K562 (cell line): ENCODE measurements around the gene SOAT2. TPM values are rescaled to one million over a fixed set of nuclear protein-coding genes. Genes with fewer than 3 reads are reported as not detected.

Experiments used
- ATAC-seq: fragments of 200-7000 bp; cut with Tn5 transposase; 3 replicates; pipeline ENCODE4 v1.9.1; 2020; ENCODE audit warnings: moderate library complexity
- BruUV-seq: library from RNA; stranded (reverse); fragments of 400-500 nt; replicated peaks from 2 replicates; lab custom pipeline; 2021; lab: Mats Ljungman, UMichigan
- CTCF ChIA-PET: fragments of 300-600 bp; formaldehyde crosslinking; extraction: SDS; loops from one replicate; lab custom pipeline; 2021; ENCODE audit warnings: low intra/inter-chr PET ratio; lab: Yijun Ruan, JAX
- POLR2A ChIA-PET: fragments of 300-600, 350-650 bp; sonication (Branson Sonifier 250); formaldehyde crosslinking; extraction: SDS; loops from one replicate; lab custom pipeline; 2021; ENCODE audit warnings: antibody characterized with exemption, inconsistent platforms; lab: Yijun Ruan, JAX
- DNase-seq, 4 experiments: peaks; one replicate each; pipeline versions ENCODE4 v3.0.0 to v3.0.0-alpha.2; 2011 to 2018; ENCODE audit warnings: low spot score in 3 of 4, mixed read lengths in 3 of 4; ENCODE audit errors: extremely low read depth in 1 of 4
- FAIRE-seq: peaks from 2 replicates; lab custom pipeline; 2011; peaks lifted over from hg19 to GRCh38; lab: Jason Lieb, UNC
- H2AFZ ChIP-seq: 2 replicates; pipeline ENCODE4 v1.6.0; 2011; ENCODE audit warnings: low read depth, low read length, control low read depth, inconsistent platforms
- H3K27ac ChIP-seq: fragments of 200-600 bp; 3 replicates; pipeline ENCODE4 v1.8.0; 2011; ENCODE audit warnings: low read depth, mild to moderate bottlenecking, control low read depth, inconsistent platforms, low read length, moderate library complexity, mixed read lengths; ENCODE audit errors: extremely low read depth
- H3K27me3 ChIP-seq, 2 experiments: fragments of 300-600 bp in 1 of 2; 2 replicates in 1 of 2; 3 replicates in 1 of 2; pipeline versions ENCODE4 v1.6.0 to v1.8.0; 2011; ENCODE audit warnings: inconsistent platforms in 2 of 2, low read length in 2 of 2, mild to moderate bottlenecking in 1 of 2, mixed read lengths in 1 of 2, moderate library complexity in 1 of 2; ENCODE audit not compliant: control insufficient read depth in 2 of 2, insufficient read depth in 2 of 2
- H3K36me3 ChIP-seq: fragments of 300-600 bp; 3 replicates; pipeline ENCODE4 v1.8.0; 2011; ENCODE audit warnings: mild to moderate bottlenecking, low read length, inconsistent platforms; ENCODE audit not compliant: control insufficient read depth, insufficient read depth
- H3K4me1 ChIP-seq, 2 experiments: fragments of 200-600 bp in 1 of 2; replicated peaks in 1 of 2; 2 replicates in 1 of 2; 3 replicates in 1 of 2; pipeline versions ENCODE4 v1.5.1 to v1.8.0; 2011; ENCODE audit warnings: inconsistent platforms in 2 of 2, low read length in 2 of 2, mild to moderate bottlenecking in 1 of 2, mixed read lengths in 1 of 2, moderate library complexity in 1 of 2; ENCODE audit not compliant: control insufficient read depth in 2 of 2, insufficient read depth in 2 of 2
- H3K4me2 ChIP-seq: 2 replicates; pipeline ENCODE4 v1.6.1; 2011; ENCODE audit warnings: low read length, control low read depth, inconsistent platforms, mixed read lengths; ENCODE audit not compliant: insufficient read depth
- H3K4me3 ChIP-seq: fragments of 200-600 bp; sonication (generic), shearing (Covaris generic); 2 replicates; pipeline ENCODE4 v1.5.1; 2016; ENCODE audit warnings: control low read depth, inconsistent platforms
- H3K79me2 ChIP-seq: fragments of 200-600 bp; 3 replicates; pipeline ENCODE4 v1.8.0; 2011; ENCODE audit warnings: low read length, inconsistent platforms; ENCODE audit not compliant: control insufficient read depth, insufficient read depth
- H3K9ac ChIP-seq, 2 experiments: 2 replicates each; pipeline versions ENCODE4 v1.6.0 to v1.6.1; 2011; ENCODE audit warnings: low read depth in 2 of 2, low read length in 2 of 2, control low read depth in 1 of 2, inconsistent platforms in 1 of 2, mild to moderate bottlenecking in 1 of 2, mixed read lengths in 1 of 2; ENCODE audit not compliant: insufficient read depth in 1 of 2
- H3K9me1 ChIP-seq: one replicate; pipeline ENCODE4 v1.6.0; 2011; ENCODE audit warnings: inconsistent platforms, mild to moderate bottlenecking, low read length, moderate library complexity; ENCODE audit not compliant: control insufficient read depth, insufficient read depth
- H3K9me3 ChIP-seq: replicated peaks from 2 replicates; pipeline ENCODE4 v1.5.1; 2011; ENCODE audit warnings: low read depth, low read length, inconsistent platforms; ENCODE audit not compliant: control insufficient read depth, insufficient read depth
- H4K20me1 ChIP-seq: replicated peaks from 2 replicates; pipeline ENCODE4 v1.6.1; 2011; ENCODE audit warnings: low read length, inconsistent platforms, mixed read lengths; ENCODE audit not compliant: control insufficient read depth, insufficient read depth
- DMBX1 ChIP-seq: fragments of 250-450 bp; sonication (Bioruptor Pico); IDR thresholded peaks from 2 replicates; pipeline ENCODE4 v1.8.0; 2022; ENCODE audit warnings: inconsistent platforms, mild to moderate bottlenecking, moderate library complexity, borderline replicate concordance
- HMGN3 ChIP-seq: IDR thresholded peaks from 2 replicates; pipeline ENCODE4 v1.6.1; 2011; ENCODE audit warnings: borderline replicate concordance, low read depth, mild to moderate bottlenecking, mixed read lengths, low read length; ENCODE audit not compliant: insufficient read length; ENCODE audit errors: extremely low read depth
- IFI16 ChIP-seq: fragments of 250-450 bp; sonication (Bioruptor Pico); IDR thresholded peaks from 2 replicates; pipeline ENCODE4 v2.1.2; 2022; ENCODE audit warnings: mild to moderate bottlenecking, inconsistent platforms
- KLF16 ChIP-seq: IDR thresholded peaks from 2 replicates; pipeline ENCODE4 v1.6.1; 2016; ENCODE audit warnings: antibody characterized with exemption
- MYC ChIP-seq, 2 experiments: fragments of 250-450 bp in 1 of 2; sonication (Bioruptor Pico) in 1 of 2; IDR thresholded peaks; 2 replicates each; pipeline versions ENCODE4 v1.5.1 to v1.6.1; 2012 to 2021; ENCODE audit warnings: low read depth in 2 of 2, borderline replicate concordance in 1 of 2, improper control_type of control experiment in 1 of 2, low read length in 1 of 2, mild to moderate bottlenecking in 1 of 2, moderate library complexity in 1 of 2
- PHTF2 ChIP-seq: fragments of 250-450 bp; sonication (Bioruptor Pico); IDR thresholded peaks from 2 replicates; pipeline ENCODE4 v1.5.0; 2021; ENCODE audit warnings: mild to moderate bottlenecking
- WGBS: fragments of 100-300 bp; shearing (Covaris generic); methylation state at CpG from one replicate; pipeline ENCODE4 v1.1.6; 2016; ENCODE audit warnings: low coverage, mixed read lengths; ENCODE audit not compliant: insufficient coverage; ENCODE audit errors: missing lambda C conversion rate; 5-methylcytosine and 5-hydroxymethylcytosine counted together
- in situ Hi-C: fragments of 300-500 bp; cut with MboI; formaldehyde crosslinking; loops from 4 replicates; pipeline ENCODE4 v1.15.0; 2018; ENCODE audit warnings: inconsistent platforms, mixed read lengths
- intact Hi-C: fragments of 100-400 bp; cut with micrococcal nuclease; formaldehyde crosslinking; loops from 2 replicates; pipeline ENCODE4 v1.14.2; 2022
- polyA plus RNA-seq, 8 experiments: library from polyadenylated mRNA; depleted of rRNA in 4 of 8; stranded (reverse) in 5 of 8; unstranded in 3 of 8; fragments of >200 nt; fragmentation: Nextera tagmentation in 2 of 8; fragmentation: Illumina TruSeq in 1 of 8; extraction: Ambion mirVana in 2 of 8; extraction: Trizol in 1 of 8; gene quantifications; 2 replicates each; pipeline versions ENCODE4 v1.2.1 to v1.2.3, GENCODE V29; 2011 to 2014; ENCODE audit warnings: inconsistent platforms in 1 of 8, missing spikeins in 1 of 8
- total RNA-seq, 7 experiments: library from RNA; depleted of rRNA in 6 of 7; stranded (reverse); fragments of >200 nt in 6 of 7; fragmentation: Illumina TruSeq in 2 of 7; extraction: Trizol in 2 of 7; gene quantifications; 2 replicates each; pipeline versions ENCODE4 v1.2.1 to v1.2.3, GENCODE V29; 2011 to 2021; ENCODE audit warnings: low replicate concordance in 1 of 7
- TF ChIP-seq, protein P1 (sequence below): sonication (generic); formaldehyde crosslinking; IDR thresholded peaks from 2 replicates; pipeline ENCODE4 v1.8.1; 2023; ENCODE audit warnings: mild to moderate bottlenecking, missing genetic modification reagents

Gene SOAT2
- total and polyA plus RNA-seq, 9 of the 15 experiments (the other 6 are each of a cell fraction or from before 2014, with no cell fraction given), result 0.04 TPM; not detected in 8

DNA sequence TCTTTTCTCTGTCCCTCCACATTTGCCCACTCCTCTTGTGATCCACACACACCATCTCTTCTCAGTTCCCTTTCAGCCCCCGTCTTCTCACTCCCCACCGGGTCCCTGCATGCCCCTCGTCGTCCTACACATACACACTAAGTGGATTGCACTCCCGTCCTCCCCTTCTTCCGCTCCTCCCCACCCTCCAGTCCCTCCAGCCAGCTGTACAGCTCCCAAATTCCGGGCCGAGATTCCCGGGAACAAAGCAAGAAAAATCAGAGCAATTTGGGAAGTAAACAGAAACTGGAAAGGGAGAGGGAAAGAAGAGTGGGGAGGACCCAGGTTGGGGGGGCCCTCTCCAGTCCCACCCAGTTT, 6.1 kb upstream of the SOAT2 start:
- Histone ChIP-seq H3K9ac (peak overlapping the region; percentile 56 to 86; a peak in 3 of 4 replicates), H2AFZ (peak overlapping the region; percentile 98), H3K4me1 (peaks cover 33 to 35% of the 10 kb centered on the region in 2 experiments), H3K27me3 (no peaks in the 10 kb centered on the region), H3K9me3 (no peaks in the 10 kb centered on the region), H3K27ac (no peak overlapping the region), H4K20me1 (no peaks in the 10 kb centered on the region), H3K36me3 (no peaks in the 10 kb centered on the region), H3K4me3 (peak overlapping the region; percentile 44), H3K4me2 (peak overlapping the region; percentile 76; the same call in 1 of the 2 replicates), H3K9me1 (peaks cover 6% of the 10 kb centered on the region), H3K79me2 (no peaks in the 10 kb centered on the region)
- CTCF ChIA-PET, result interaction anchor here (0.7 to 2.9 kb wide), 2 partner anchors 31 to 50 kb away, joined by 4 to 49 read pairs; no protein-coding TSS in a partner anchor
- DNase-seq, result no peak
- POLR2A ChIA-PET, result interaction anchor here (0.6 kb wide), 1 partner anchor 223 kb away, joined by 3 read pairs; no protein-coding TSS in a partner anchor
- FAIRE-seq, result no peak
- BruUV-seq, result no TSS peak
- 17% methylated on average over 9 of the region's 9 CpGs for WGBS
- TF ChIP-seq PHTF2 (CRISPR knock-in tag), result no peak
- intact Hi-C loops (no loop called here), in situ Hi-C loops (no loop called here)
- no peak for ATAC-seq

DNA sequence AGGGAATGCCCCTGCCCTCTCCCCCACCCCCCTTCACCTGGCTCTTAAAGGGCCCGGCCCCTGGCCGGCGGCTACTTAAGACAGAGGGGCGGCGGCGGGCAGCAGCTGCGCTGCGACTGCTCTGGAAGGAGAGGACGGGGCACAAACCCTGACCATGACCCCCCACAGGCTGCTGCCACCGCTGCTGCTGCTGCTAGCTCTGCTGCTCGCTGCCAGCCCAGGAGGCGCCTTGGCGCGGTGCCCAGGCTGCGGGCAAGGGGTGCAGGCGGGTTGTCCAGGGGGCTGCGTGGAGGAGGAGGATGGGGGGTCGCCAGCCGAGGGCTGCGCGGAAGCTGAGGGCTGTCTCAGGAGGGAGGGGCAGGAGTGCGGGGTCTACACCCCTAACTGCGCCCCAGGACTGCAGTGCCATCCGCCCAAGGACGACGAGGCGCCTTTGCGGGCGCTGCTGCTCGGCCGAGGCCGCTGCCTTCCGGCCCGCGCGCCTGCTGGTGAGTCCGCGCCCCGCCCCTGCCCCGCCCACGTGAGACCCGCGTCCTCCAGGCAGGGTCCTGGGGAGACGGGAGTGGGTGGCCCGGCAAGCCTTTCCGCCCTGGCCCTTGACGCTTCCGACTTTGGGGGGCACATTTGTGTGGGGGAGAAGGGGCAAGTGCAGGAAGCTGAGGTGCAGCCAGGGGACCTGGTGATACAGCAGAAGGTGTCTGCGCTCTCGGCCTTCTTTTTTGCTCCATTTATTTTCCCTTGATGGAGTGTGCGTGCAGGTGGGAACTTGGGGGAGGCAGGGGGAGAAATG, 5.5 kb upstream of the SOAT2 start, which contains the start of gene IGFBP6:
Gene IGFBP6 (plus strand): TSS at position 104 of the 790 bp plus-strand sequence. CDS start 51 bp downstream, at position 155.
- in situ Hi-C loops, result no loop called here
- H4K20me1 ChIP-seq, result no peaks in the 10 kb centered on the region
- H3K9ac ChIP-seq, result peak within 1 kb of the TSS; percentile 56 to 86; a peak in 3 of 4 replicates
- WGBS, result 4% methylated on average over 45 of the region's 51 CpGs
- H2AFZ ChIP-seq, result peak within 1 kb of the TSS; percentile 98
- peaks cover 6% of the 10 kb centered on the region for H3K9me1 ChIP-seq
- peaks cover 33 to 35% of the 10 kb centered on the region in 2 experiments for H3K4me1 ChIP-seq
- ChIA-PET CTCF (interaction anchor here (0.7 to 2.9 kb wide), 2 partner anchors 32 to 51 kb away, joined by 4 to 49 read pairs; no protein-coding TSS in a partner anchor), POLR2A (interaction anchor here (0.5 to 1.0 kb wide), 4 partner anchors 13 to 89 kb away, joined by 3 read pairs; partner anchors contain the start of gene SPRYD3)
- intact Hi-C loops, result no loop called here
- H3K4me2 ChIP-seq, result peak within 1 kb of the TSS; percentile 76
- peak; percentile 62 to 81 (median 78) for DNase-seq
- no peaks in the 10 kb centered on the region for H3K27me3 ChIP-seq
- peak; percentile 82 for ATAC-seq
- H3K79me2 ChIP-seq, result no peaks in the 10 kb centered on the region
- no peaks in the 10 kb centered on the region for H3K9me3 ChIP-seq
- no peak for FAIRE-seq
- peak within 1 kb of the TSS; percentile 60 for H3K27ac ChIP-seq
- no TSS peak for BruUV-seq
- peak within 1 kb of the TSS; percentile 44 for H3K4me3 ChIP-seq
- H3K36me3 ChIP-seq, result no peaks in the 10 kb centered on the region
- TF ChIP-seq, protein P1, sequence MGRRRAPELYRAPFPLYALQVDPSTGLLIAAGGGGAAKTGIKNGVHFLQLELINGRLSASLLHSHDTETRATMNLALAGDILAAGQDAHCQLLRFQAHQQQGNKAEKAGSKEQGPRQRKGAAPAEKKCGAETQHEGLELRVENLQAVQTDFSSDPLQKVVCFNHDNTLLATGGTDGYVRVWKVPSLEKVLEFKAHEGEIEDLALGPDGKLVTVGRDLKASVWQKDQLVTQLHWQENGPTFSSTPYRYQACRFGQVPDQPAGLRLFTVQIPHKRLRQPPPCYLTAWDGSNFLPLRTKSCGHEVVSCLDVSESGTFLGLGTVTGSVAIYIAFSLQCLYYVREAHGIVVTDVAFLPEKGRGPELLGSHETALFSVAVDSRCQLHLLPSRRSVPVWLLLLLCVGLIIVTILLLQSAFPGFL (CRISPR knock-in tag), result no peak
- peak; percentile 73 for TF ChIP-seq HMGN3
- no peak for TF ChIP-seq DMBX1 (CRISPR knock-in tag)
- TF ChIP-seq MYC (IDR thresholded peaks at IDR 0.05; ENCODE audit: low read depth, low read length), result 0 out of 2 replicates have a peak, but pooled peaks have one; percentile 15
- no peak for TF ChIP-seq MYC (CRISPR knock-in tag; IDR thresholded peaks at IDR 0.05; ENCODE audit: borderline replicate concordance, low read depth)
- no peak for TF ChIP-seq IFI16 (CRISPR knock-in tag)
- TF ChIP-seq KLF16, result no peak
